Measurements from ENCODE around the gene TENM4.
"Not testable (repeated sequence)": the region's sequence is repeated elsewhere in the genome, so short reads cannot be mapped to it uniquely, and the experiment has no call there.

Gene TENM4

DNA sequence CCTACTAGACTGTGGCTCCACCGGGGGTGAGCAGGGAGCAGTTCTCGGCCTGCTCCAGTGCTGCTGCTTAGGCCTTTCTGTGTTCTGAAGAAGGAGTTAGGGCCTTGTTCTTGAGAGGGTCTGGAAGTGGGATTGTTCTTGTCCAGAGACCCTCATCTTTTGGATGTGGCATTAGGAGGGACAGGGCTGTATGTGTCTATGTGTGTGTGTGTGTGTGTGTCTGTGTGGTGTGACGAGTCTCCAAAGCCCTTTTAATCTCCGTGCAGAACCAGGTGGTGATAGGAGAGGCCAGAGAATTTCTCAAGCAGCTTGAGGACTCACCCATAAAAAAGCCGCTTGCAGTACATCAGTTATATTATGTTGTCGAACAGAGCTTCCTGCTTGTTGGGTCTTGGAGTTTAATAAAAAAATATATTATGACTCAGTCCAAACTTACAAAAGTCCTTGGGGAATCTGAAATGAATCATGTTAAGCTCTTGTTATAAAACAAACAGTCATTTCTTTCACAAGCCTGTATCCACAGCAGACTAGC is 196.5 kb downstream of the TENM4 start:
- DNase-seq (ENCODE audit: low read depth) = peak; percentile 97

DNA sequence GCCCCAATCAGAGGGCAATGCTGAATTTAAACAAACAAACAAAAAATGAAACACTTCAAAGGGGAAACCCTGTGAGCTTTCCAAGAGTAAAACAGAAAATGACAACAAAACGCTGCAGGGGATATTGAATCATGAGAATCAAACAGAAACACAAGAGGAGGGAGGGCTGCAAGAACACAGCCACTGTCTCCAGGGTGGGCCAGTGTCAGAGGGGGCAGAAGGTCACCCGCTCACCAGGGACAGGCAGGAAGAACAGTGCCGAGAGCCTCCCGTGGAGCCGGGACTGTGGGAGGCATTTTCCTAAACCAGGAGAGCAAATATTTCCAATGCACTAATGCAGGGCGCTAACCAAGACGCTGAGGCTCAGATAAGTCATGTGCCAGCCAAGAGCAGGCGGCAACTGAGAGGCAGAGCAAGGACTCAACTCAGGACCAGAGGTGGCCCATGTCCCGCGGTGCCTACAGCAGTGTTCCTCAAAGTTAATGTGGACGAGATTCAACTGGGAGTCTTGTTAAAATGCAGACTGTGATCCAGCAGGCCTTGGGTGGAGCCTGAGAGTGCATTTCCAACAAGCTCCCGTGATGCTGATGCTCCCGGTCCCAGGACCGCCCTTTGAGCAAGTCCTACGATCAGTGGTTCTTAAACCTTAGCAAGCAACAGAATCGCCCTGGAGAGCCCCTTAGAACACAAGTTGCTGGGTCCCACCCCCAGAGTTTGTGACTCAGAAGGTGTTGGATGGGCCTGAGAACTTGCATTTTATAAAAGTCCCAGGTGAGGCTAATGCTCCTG is 197.2 kb downstream of the TENM4 start:
- no peak for DNase-seq (ENCODE audit: low read depth)

DNA sequence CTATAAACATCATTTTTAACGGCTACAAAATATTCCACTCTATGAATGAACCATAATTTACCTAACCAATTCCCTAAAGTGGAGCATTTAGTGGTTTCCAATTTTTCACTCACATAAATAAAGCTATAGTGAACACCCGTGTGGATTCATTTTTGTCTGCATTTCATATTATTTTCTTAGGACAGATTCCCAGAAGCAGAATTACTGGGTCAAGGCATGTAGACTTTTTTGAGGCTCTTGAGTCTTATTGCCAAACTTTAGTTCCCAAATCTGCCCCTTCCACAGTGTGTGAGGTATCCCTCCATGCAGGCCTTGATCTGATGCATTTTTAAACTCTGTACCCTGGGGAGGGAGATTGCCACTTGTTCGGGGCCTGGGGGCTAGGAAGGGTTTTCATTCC is 198.2 kb downstream of the TENM4 start:
- DNase-seq (ENCODE audit: low read depth) = no peak

DNA sequence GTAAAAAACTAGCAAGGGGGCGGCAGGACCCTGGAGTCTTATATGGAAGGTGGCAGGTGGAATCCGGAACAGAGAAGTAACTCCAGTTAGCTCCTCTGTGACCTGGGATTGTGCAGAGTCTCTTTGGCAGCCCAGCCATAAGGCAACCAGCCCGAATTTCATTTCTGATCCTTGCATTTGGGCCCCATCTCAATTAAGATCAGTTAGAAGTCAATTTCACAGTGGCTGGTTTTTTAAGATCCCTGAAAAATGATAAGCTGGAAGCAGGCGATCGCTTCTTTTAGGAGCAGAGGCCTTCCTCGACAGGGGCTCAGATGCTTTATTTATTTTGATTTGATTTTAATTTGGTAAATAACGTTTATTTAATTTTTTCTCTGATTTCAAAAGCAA is 199.0 kb downstream of the TENM4 start:
- DNase-seq (ENCODE audit: low read depth) = no peak

DNA sequence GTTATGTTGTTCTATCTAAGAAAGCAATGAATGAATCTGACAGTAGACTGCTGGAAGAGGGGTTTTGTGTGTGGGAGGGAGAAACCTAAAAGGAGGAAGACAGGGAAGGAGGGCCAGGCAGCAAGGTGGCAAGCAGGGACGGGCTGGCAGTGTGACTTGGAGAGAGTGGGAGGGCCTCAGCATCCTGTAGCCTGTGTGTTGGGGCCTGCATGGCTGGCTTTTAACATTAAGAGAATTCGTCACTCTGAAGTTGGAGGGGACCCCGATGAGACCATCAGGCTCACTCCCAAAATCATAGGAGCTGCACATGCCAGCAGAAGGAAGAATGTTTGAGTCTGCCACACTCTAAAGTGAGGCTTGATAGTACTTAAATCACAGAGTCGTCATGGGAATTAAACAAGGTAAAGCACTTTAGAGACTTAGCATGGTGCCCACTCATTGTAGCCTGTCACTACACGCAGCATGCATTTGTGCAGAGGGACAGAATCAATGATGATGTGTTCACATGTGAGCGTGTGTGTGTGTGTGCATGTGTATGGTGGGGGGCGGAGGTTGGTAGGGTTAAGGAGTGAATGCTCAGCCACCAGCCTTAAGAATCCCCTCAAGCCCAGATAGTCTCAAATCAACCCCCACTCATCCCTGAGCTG is 199.5 kb downstream of the TENM4 start:
- no peak for DNase-seq (ENCODE audit: low read depth)

DNA sequence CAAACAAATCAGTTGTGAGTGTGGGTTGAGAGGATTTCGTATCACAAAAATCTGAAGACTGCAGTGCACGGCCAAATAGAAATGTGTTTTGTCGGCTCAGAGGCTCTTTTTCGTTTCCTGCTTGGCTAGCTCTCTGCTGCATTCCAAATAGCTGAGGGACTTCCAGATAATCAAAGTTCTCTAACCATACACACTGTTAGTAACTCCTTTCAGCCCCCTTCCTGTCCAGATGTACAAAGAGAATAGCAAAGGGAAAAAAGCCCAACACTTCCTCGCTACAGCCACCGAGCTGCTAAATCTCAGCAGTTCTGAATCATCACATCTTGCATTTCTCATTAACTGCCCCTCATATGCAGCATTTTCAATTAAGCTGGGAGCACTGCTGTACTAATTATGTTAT is 203.1 kb downstream of the TENM4 start:
- DNase-seq (ENCODE audit: low read depth) = peak; percentile 83

DNA sequence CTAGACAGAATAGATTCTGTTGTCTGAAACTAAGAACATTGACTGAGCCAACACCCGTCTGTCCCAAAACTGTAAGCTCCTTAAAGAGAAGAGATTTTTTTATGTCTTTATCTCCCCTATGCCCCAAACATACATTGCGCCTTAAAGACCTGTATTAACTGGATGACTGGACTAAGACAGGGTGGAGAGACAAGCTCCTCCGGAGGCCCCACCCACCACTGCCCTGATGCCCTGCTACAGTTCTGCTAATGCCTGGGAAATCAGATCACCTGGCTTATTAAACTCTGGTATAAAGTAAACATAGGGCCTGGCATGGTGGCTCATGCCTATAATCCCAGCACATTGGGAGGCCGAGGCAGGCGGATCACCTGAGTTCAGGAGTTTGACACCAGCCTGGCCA is 203.7 kb downstream of the TENM4 start:
- no peak for DNase-seq (ENCODE audit: low read depth)

DNA sequence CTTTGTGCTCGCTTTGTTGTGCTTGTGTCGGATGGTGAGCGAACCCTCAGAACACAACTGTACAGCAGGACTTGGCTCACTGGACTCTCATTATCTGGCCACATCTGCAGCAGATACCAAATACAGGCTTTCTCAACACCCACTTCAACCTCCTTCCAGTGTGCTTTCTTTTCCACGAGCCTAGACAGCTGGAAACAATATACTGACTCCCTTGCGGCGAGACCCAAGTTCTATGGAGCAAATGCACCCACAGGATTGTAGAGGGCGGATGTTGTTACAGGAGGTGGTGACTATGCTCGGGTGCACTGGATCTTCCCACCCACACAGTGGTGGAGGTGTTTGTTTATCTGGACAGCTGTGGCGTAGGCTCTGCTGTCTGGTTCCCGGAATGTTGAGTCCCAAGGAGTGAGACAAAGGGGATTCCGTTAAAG is 204.3 kb downstream of the TENM4 start:
- peak; percentile 89 for DNase-seq (ENCODE audit: low read depth)

DNA sequence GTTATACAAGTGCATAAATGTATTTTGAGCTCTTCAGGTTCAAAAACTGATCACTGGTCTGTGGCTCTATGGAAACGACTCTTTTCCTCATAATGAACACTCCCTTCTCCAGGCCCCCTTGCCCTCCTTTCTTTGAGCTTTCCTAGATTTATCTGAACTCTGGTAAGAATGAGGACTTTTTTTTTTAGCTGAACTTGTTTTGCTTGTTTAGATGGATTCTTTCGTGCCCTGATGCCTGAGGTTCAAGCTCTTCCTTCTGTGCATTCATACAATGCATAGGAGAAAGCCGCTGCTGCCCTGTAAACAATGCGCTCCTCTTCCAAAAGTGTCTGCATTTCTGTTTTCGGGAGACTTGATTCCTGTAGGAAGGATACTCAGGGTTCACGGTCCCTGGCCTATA is 205.1 kb downstream of the TENM4 start:
- no peak for DNase-seq (ENCODE audit: low read depth)

DNA sequence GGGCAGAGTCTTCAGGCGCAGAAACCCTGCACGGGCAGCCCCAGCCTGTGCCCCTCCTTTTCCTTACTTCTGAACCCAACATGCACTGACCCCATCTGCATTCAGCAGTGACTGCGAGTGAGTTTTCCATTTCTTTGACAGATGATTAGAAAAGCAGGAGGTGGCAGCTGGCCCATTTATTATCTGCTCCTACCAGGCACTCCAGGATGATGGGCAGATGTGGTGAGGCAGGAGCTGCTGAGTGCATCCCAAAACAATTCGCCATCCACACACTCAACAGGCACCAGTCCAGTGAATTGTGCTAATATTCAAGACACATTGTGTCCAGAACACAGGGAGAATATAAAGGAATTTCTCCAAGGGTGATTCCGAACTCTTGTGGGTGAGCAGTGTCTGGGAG is 208.5 kb downstream of the TENM4 start:
- DNase-seq (ENCODE audit: low read depth) = no peak

DNA sequence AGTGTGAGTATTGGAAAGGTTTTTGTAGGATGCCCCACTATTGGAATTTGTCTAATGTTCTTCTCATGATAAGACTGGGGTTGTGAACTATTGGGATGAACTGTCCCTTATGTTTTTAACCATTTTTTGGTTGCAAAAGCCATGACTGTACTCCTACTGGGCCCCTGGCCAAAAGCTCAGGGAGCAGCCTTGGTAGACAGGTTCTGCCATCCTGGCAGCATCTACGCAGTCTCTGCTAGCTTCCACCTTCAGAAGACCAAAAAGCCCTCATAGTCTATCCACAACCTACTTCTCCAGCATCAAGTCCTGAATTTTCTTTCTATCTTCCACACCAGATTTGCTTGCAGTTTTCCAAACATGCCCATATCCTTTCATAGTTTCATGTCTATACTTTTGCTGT is 211.8 kb downstream of the TENM4 start:
- no peak for DNase-seq (ENCODE audit: low read depth)

DNA sequence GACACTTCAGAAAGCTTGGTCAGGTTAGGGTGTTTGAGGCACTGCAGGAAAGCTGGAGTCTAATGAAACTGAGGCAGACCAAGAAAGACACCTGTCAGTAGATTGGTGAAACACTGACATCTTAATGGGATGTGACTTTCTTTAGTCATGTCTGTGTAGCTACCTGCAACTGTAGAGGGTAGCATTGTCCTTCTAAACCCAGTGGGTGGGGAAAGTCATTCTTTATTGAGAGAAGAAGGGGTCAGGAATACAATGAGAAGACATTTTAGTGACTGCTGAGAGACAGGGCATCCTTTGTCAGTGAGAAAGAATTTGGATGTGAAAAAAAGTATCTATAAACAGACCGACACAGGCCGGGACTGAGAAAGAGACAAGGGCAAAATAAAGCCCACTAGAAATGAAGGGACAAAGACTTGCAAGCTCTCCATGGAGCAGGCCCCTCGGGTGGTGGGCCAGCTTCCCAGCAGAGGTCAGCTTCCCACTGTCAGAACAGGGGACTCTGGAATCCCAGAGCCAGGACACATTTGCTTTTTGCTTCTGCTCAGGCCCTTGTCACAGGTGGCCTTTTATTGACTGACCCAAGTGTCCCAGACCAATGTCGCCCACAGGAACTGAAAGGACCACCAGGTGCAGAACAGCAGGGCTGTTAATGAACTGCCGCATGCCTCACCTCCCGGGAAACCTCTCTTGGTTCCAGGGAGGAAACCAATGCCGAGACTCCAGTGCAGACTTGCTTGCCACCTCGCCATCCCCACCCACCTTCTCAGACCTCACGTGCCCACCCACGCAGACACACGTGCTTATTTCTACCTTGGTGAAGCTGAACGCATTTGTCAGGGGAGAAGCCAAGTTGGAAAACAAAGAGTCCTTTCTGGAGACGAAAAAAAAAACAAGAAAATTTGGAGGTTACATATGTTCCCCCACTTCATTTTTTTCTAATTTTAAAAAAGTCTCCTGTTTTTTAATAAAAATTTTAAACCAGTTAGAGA is 212.8 kb downstream of the TENM4 start:
- DNase-seq (ENCODE audit: low read depth) = no peak

DNA sequence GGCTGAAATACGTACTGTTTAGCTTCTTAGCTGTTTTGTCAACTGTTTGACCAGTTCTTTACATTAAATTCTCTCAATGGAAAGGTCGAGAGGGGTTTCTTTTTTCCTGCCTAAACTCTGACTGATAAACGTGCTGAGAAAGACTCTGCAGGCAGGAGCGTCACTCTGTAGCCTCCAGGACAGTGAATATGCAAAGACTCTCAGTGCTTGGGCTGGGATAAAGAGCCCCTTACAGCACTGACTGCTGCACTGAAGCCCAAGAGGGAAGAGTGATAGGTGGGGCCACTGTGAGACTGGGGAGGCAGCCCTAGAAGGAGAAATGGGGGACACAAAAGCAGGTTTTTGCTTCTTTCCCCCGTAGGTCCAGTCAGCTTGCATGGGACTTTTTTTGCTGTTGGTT is 213.5 kb downstream of the TENM4 start:
- DNase-seq (ENCODE audit: low read depth) = no peak

DNA sequence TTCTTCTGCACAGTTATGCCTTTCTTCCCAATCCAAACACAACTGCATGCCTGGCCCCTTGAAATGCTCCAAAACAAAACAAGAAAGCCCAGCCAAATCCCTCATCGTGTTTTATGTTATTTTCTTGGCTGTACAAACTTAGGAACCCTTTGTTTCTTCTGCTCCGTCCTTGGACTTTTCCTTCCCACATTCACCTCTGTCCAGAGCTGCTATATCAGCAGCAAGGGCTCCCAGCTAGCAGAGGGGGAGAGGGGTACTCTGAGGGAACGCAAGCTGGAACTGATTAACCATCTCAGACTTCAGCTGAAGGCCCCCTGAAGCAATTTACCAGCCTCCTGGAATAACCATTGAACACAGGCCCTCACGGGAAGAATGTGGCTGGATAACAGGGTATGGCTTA is 214.7 kb downstream of the TENM4 start:
- no peak for DNase-seq (ENCODE audit: low read depth)

DNA sequence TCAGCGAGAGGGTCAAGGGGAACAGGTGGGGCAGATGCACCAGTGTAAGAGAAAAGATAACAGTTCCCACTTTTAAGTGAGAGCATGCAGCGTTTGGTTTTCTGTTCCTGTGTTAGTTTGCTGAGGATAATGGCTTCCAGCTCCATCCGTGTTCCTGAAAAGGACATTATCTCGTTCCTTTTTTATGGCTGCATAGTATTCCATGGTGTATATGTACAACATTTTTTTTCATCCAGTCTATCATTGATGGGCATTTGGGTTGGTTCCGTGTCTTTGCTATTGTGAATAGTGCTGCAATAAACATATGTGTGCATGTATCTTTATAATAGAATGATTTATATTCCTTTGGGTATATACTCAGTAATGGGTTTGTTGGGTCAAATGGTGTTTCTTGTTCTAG is 218.7 kb downstream of the TENM4 start:
- not testable (repeated sequence) for DNase-seq (ENCODE audit: low read depth)

DNA sequence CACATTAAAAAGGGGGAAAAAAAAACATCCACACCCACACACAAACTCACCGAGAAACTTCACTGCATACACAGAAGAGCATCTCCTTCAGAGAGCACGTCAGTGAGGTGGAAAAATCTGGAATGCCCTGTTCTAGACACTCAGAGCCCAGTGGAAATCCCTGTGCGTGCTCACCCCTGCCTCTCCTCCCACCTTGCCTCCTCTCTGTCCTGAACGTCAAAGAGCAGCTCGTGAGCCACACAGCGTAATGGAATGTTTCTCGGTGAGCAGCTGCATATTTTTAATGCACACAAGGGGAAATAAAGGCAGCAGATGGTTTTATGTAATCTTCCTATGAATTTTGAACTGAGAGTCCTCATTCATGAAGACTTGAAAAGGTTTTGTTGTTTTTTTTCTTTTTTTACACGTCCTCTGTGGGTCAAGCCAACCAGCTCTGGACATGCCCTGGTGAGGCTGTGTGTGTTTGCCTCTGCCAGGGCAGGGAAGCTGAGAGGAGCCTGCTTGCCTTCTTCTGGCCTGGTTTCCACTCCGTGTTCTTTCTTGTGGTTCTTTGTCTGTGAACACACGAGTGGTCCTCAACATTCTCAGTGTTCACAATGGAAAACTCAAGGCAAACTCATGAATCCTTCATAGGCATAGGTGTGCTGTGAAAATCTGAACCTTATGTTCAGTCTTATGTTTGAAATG is 219.2 kb downstream of the TENM4 start:
- DNase-seq (ENCODE audit: low read depth) = no peak

DNA sequence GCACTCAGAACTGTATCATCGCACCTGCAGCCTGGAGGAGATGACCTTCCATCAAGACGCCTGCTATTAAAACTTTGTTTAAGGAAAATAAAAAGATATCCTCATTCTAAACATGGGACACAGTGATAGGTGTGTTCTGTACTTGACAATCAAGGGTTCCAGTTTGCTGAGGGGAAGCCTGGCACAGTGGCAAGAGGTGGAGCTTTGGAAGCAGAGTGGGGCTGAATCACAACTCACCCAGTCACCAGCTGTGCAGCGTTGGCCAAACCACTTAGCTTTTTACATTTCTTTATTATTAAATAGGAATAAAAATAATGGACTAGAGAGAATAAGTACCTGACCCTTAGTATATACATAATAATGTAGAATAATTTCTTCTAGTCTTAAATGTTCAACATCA is 220.7 kb downstream of the TENM4 start:
- no peak for DNase-seq (ENCODE audit: low read depth)

DNA sequence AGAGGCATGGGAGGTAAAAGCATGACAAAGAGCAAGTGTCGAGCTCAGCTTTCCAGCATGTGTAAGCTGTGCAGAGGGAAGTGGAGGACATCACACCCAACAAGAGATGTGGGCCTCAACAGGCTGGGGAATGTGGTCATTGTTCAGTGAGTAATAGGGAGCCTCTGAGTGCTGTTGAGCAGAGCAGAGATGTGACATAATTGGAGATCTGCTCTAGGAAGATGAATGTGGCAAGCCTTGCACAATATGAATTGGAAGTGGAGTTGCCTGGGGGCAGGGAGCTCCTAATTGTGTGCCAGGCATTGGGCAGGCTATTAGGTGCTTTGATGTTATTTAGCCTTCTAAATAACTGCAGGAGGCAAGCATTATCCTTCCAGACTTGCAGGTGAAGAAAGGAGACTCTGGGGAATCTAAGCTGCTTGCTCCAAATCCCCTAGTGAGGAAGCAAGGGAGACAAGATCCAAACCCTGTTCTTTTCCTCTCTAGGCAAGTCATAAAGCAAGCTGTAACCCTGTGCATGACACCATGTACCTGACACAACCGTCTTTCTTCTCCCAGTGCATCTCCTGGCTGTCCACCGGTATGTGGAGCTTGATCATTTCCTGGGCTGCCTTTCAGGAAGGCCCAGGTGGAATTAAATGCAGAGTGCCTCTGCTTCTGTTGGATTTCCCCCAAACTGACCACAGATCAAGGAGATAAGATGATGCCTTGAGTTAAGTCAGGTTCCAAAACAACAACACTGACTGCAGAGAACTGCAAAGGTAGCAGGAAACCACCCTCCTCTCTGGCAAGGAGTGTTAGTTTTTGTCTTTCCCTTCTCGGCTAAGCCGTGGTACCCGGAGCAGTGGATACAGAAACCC is 221.4 kb downstream of the TENM4 start:
- DNase-seq (ENCODE audit: low read depth) = no peak

DNA sequence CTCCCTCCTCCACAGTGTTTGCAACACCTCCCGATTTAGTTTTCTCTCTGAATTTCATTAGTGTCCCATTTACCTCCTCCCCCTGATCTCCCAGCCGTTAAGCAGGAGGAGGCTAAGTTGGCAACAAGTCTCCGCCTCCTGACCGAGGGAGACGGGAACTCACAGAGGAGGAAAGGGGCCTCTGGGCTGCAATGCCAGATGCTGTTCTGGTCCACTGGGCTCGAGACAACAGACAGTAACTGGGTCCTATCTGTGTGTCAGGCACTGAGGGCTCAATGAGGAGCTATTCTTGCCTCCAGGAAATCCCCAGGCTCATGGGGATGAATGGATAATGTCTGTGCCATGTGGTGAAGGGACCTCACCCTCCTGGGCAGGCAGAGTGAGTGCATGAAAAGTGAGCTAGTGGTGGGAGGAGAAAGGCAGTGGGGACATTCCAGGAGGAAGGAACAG is 228.1 kb downstream of the TENM4 start:
- no peak for DNase-seq (ENCODE audit: low read depth)

DNA sequence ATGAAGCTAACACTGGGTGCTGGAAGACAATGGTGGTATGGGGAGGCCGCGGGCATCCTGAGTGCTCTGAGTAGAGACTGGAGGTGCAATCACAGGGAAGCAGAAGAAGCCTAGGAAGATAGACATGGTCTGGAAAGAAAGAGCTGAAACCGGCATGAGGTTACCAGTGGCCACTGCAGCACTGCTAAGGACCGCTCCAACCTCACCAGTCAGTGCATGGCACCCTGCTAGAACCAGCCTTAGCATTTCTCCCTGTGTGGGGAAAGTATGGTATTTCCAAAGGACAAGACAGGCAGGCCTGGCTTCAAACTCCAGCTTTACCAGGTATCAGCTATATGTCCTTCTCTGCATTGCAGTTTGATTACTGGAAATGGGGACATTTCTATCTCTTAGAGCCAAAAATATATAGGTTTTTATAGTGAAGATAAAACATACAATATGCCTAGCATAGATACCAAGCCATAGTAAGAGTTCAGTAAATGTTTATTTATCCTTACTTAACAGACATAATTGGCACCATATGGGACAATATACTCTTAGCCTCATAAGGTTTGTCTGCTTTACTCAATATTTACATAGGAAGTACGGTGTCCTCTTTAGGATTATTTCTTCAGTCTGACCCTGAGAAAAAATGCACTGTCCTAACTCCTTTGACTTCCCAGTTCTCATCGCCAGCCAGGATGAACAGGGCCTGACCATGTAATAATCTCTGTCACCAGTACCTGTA is 231.1 kb downstream of the TENM4 start:
- DNase-seq (ENCODE audit: low read depth) = no peak
